H9 (cell line): Measurements from ENCODE around the gene SRPK2. TPM values are rescaled to one million over a fixed set of nuclear protein-coding genes. Genes with fewer than 3 reads are reported as not detected.

Experiments
- DNase-seq: peaks from one replicate; pipeline ENCODE4 v3.0.0-alpha.2; 2017
- H2AFZ ChIP-seq: one replicate; pipeline ENCODE4 v1.6.1; 2013; ENCODE audit warnings: mild to moderate bottlenecking, low read length, control low read depth, moderate library complexity
- H2AK5ac ChIP-seq: 2 replicates; pipeline ENCODE4 v1.6.1; 2013; ENCODE audit warnings: low read length, control low read depth, mixed read lengths; ENCODE audit not compliant: insufficient read length
- H2BK120ac ChIP-seq: one replicate; pipeline ENCODE4 v1.6.1; 2013; ENCODE audit warnings: low read depth, mild to moderate bottlenecking, low read length, control low read depth, inconsistent platforms; ENCODE audit not compliant: poor library complexity, severe bottlenecking
- H2BK12ac ChIP-seq: 2 replicates; pipeline ENCODE4 v1.6.1; 2013; ENCODE audit warnings: low read length, control low read depth, mixed read lengths, low read depth; ENCODE audit not compliant: insufficient read length
- H2BK15ac ChIP-seq: 2 replicates; pipeline ENCODE4 v1.6.1; 2013; ENCODE audit warnings: low read depth, low read length, control low read depth
- H2BK20ac ChIP-seq: one replicate; pipeline ENCODE4 v1.6.1; 2013; ENCODE audit warnings: low read depth, mild to moderate bottlenecking, low read length, control low read depth, inconsistent platforms; ENCODE audit not compliant: poor library complexity, severe bottlenecking
- H2BK5ac ChIP-seq: 2 replicates; pipeline ENCODE4 v1.6.1; 2013; ENCODE audit warnings: low read length, control low read depth, mixed read lengths; ENCODE audit not compliant: insufficient read length
- H3K14ac ChIP-seq: 2 replicates; pipeline ENCODE4 v1.6.1; 2013; ENCODE audit warnings: low read length, control low read depth; ENCODE audit not compliant: insufficient read depth
- H3K18ac ChIP-seq: 2 replicates; pipeline ENCODE4 v1.6.1; 2013; ENCODE audit warnings: low read depth, mild to moderate bottlenecking, mixed read lengths, low read length, control low read depth; ENCODE audit not compliant: insufficient read length
- H3K23ac ChIP-seq: 2 replicates; pipeline ENCODE4 v1.6.1; 2013; ENCODE audit warnings: low read length, control low read depth, mixed read lengths, low read depth; ENCODE audit not compliant: insufficient read length
- H3K23me2 ChIP-seq: 2 replicates; pipeline ENCODE4 v1.6.1; 2013; ENCODE audit warnings: low read depth, mild to moderate bottlenecking, mixed read lengths, low read length, control low read depth; ENCODE audit not compliant: insufficient read length, poor library complexity, severe bottlenecking
- H3K27ac ChIP-seq: 2 replicates; pipeline ENCODE4 v1.5.1; 2013; ENCODE audit warnings: low read length, control low read depth, mixed read lengths, low read depth; ENCODE audit not compliant: insufficient read length
- H3K27me3 ChIP-seq: 2 replicates; pipeline ENCODE4 v1.6.1; 2013; ENCODE audit warnings: low read length, control low read depth, inconsistent platforms; ENCODE audit not compliant: insufficient read depth
- H3K4ac ChIP-seq: 2 replicates; pipeline ENCODE4 v1.6.1; 2013; ENCODE audit warnings: low read depth, mild to moderate bottlenecking, control low read depth, inconsistent platforms, low read length, moderate library complexity
- H3K4me1 ChIP-seq: 2 replicates; pipeline ENCODE4 v1.6.1; 2013; ENCODE audit warnings: low read length, control low read depth, inconsistent platforms; ENCODE audit not compliant: insufficient read depth
- H3K4me2 ChIP-seq: 2 replicates; pipeline ENCODE4 v1.6.1; 2013; ENCODE audit warnings: low read length, control low read depth, mixed read lengths; ENCODE audit not compliant: insufficient read length, insufficient read depth
- H3K56ac ChIP-seq: 2 replicates; pipeline ENCODE4 v1.6.1; 2013; ENCODE audit warnings: low read depth, mild to moderate bottlenecking, mixed read lengths, low read length, control low read depth; ENCODE audit not compliant: insufficient read length
- H3K79me1 ChIP-seq: 2 replicates; pipeline ENCODE4 v1.6.1; 2013; ENCODE audit warnings: low read depth, mild to moderate bottlenecking, moderate library complexity, low read length, control low read depth, inconsistent platforms; ENCODE audit not compliant: insufficient read depth, poor library complexity, severe bottlenecking
- H3K79me2 ChIP-seq: 2 replicates; pipeline ENCODE4 v1.6.1; 2013; ENCODE audit warnings: low read length, control low read depth, inconsistent platforms; ENCODE audit not compliant: insufficient read depth
- H3K9ac ChIP-seq: 2 replicates; pipeline ENCODE4 v1.6.1; 2013; ENCODE audit warnings: low read length, control low read depth, mixed read lengths; ENCODE audit not compliant: insufficient read length; ENCODE audit errors: extremely low read depth
- H3K9me3 ChIP-seq: one replicate; pipeline ENCODE4 v1.6.1; 2013; ENCODE audit warnings: low read depth, low read length, inconsistent platforms; ENCODE audit not compliant: control insufficient read depth
- H3T11ph ChIP-seq: one replicate; pipeline ENCODE4 v1.6.1; 2013; ENCODE audit warnings: mild to moderate bottlenecking, low read length, control low read depth, inconsistent platforms
- H4K20me1 ChIP-seq: one replicate; pipeline ENCODE4 v1.6.1; 2013; ENCODE audit not compliant: control insufficient read depth, insufficient read length, insufficient read depth
- H4K5ac ChIP-seq: 2 replicates; pipeline ENCODE4 v1.6.1; 2013; ENCODE audit warnings: low read depth, mild to moderate bottlenecking, mixed read lengths, low read length, control low read depth; ENCODE audit not compliant: insufficient read length
- H4K8ac ChIP-seq: replicated peaks from 2 replicates; pipeline ENCODE4 v1.6.1; 2013; ENCODE audit warnings: low read length, control low read depth, mixed read lengths, low read depth; ENCODE audit not compliant: insufficient read length
- H4K91ac ChIP-seq: 2 replicates; pipeline ENCODE4 v1.6.1; 2013; ENCODE audit warnings: low read depth, mild to moderate bottlenecking, moderate library complexity, mixed read lengths, low read length, control low read depth; ENCODE audit not compliant: insufficient read length
- H3K27ac Mint-ChIP-seq, 3 experiments: 2 replicates in 2 of 3; 3 replicates in 1 of 3; pipeline ENCODE4 v1.8.0; 2020 to 2021; ENCODE audit warnings: mixed read lengths in 3 of 3, mild to moderate bottlenecking in 1 of 3, moderate library complexity in 1 of 3
- H3K27me3 Mint-ChIP-seq: 2 replicates; pipeline ENCODE4 v1.8.0; 2021; ENCODE audit warnings: low read depth, mild to moderate bottlenecking, moderate library complexity, mixed read lengths
- H3K36me3 Mint-ChIP-seq, 3 experiments: 2 replicates in 2 of 3; 3 replicates in 1 of 3; pipeline ENCODE4 v1.8.0; 2020 to 2021; ENCODE audit warnings: low read depth in 3 of 3, mixed read lengths in 3 of 3; ENCODE audit not compliant: insufficient read depth in 1 of 3
- H3K4me1 Mint-ChIP-seq, 2 experiments: 2 replicates each; pipeline ENCODE4 v1.8.0; 2020; ENCODE audit warnings: mixed read lengths in 2 of 2
- H3K4me3 Mint-ChIP-seq, 2 experiments: 2 replicates in 1 of 2; 3 replicates in 1 of 2; pipeline ENCODE4 v1.8.0; 2020 to 2021; ENCODE audit warnings: mild to moderate bottlenecking in 2 of 2, mixed read lengths in 2 of 2, moderate library complexity in 1 of 2
- H3K9me3 Mint-ChIP-seq, 2 experiments: 2 replicates in 1 of 2; 3 replicates in 1 of 2; pipeline ENCODE4 v1.8.0; 2020; ENCODE audit warnings: mild to moderate bottlenecking in 2 of 2, mixed read lengths in 2 of 2, moderate library complexity in 1 of 2
- CTCF ChIP-seq: fragments of 200-600 bp; sonication (generic); conservative IDR thresholded peaks from 3 replicates; pipeline ENCODE4 v1.8.0; 2021; ENCODE audit warnings: antibody characterized with exemption, mild to moderate bottlenecking
- WGBS: extraction: QIAGEN DNeasy Blood & Tissue Kit; methylation state at CpG from one replicate; pipeline ENCODE4 v1.1.7; 2013; ENCODE audit warnings: missing lambda C conversion rate, low lambda C conversion rate, mixed read lengths; ENCODE audit not compliant: insufficient read length; ENCODE audit errors: extremely low coverage; 5-methylcytosine and 5-hydroxymethylcytosine counted together
- total RNA-seq: library from RNA; stranded (reverse); gene quantifications from 2 replicates; pipeline ENCODE4 v1.2.1, GENCODE V29; 2021

The SRPK2 gene
- total RNA-seq, 1 experiment from 2014 or later, result 41.1 TPM

- Histone ChIP-seq H3K9me3 (no peaks in the 10 kb centered on the region), H3K79me1 (peaks cover 9% of the 10 kb centered on the region), H3K18ac (no peak overlapping the region), H4K20me1 (no peaks in the 10 kb centered on the region), H3K14ac (no peak overlapping the region), H2BK12ac (no peak overlapping the region), H3T11ph (no peak overlapping the region), H3K9ac (no peak overlapping the region), H2AK5ac (no peak overlapping the region), H2BK20ac (no peak overlapping the region), H4K91ac (no peak overlapping the region), H3K27me3 (no peaks in the 10 kb centered on the region), H2BK5ac (no peak overlapping the region), H3K56ac (no peak overlapping the region), H3K27ac (no peak overlapping the region), H3K4me1 (peaks cover 2% of the 10 kb centered on the region; the same call in 1 of the 2 replicates), H3K79me2 (peaks cover 6% of the 10 kb centered on the region; the same call in 1 of the 2 replicates), H3K23me2 (no peaks in the 10 kb centered on the region), H2AFZ (no peak overlapping the region), H3K23ac (no peak overlapping the region), H2BK120ac (no peak overlapping the region), H2BK15ac (peak overlapping the region; percentile 3; the same call in 1 of the 2 replicates), H4K5ac (no peak overlapping the region), H3K4ac (no peak overlapping the region), H4K8ac (no peak overlapping the region), H3K4me2 (no peak overlapping the region)
- Mint-ChIP-seq H3K36me3 (peaks cover 0 to 6% (median 0%) of the 10 kb centered on the region in 3 experiments; a peak in 1 of 7 replicates), H3K9me3 (no peaks in the 10 kb centered on the region), H3K27me3 (no peaks in the 10 kb centered on the region), H3K4me1 (peaks cover 22 to 23% of the 10 kb centered on the region in 2 experiments), H3K4me3 (no peak overlapping the region), H3K27ac (peak overlapping the region in 1 of 3 experiments; percentile 19; a peak in 1 of 7 replicates)
- DNase-seq, result no peak
- WGBS, result no CpG with 5 or more reads among the region's 5 CpGs
- no peak for TF ChIP-seq CTCF
Observed at GRCh38 chr7:105222953-105223352, 165.8 kb downstream of the SRPK2 start.
